Measurements from ENCODE around the gene ANKFN1. TPM values are rescaled to one million over a fixed set of nuclear protein-coding genes. Genes with fewer than 3 reads are reported as not detected.

Gene ANKFN1
- total and polyA plus RNA-seq, 8 donors = 0.13 to 1.8 (median 0.66) TPM

DNA sequence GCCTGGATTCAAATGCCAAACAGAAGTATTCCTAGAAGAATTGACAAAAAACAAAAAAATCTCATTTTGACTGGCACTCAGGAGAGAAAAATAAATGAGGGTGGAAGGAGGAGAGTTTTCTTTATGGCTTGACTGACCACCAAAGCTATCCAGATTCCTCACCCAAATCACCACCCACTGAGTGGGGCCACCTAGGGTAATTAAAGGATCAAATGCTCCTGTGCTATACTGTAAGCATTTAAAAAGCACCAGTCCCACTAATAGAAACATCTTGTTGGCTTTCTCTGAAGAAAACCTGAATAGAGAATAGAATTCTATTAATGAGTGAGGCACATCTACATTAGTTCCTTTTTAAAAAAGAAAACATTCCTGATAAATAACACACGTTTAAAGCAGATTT, 163.3 kb downstream of the ANKFN1 start:
- TF ChIP-seq, protein P1, sequence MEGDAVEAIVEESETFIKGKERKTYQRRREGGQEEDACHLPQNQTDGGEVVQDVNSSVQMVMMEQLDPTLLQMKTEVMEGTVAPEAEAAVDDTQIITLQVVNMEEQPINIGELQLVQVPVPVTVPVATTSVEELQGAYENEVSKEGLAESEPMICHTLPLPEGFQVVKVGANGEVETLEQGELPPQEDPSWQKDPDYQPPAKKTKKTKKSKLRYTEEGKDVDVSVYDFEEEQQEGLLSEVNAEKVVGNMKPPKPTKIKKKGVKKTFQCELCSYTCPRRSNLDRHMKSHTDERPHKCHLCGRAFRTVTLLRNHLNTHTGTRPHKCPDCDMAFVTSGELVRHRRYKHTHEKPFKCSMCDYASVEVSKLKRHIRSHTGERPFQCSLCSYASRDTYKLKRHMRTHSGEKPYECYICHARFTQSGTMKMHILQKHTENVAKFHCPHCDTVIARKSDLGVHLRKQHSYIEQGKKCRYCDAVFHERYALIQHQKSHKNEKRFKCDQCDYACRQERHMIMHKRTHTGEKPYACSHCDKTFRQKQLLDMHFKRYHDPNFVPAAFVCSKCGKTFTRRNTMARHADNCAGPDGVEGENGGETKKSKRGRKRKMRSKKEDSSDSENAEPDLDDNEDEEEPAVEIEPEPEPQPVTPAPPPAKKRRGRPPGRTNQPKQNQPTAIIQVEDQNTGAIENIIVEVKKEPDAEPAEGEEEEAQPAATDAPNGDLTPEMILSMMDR (IDR thresholded peaks at IDR 0.05) = no peak
- DNase-seq = no peak
- intact Hi-C loops (cut with DNase I) = no loop called here
- Histone ChIP-seq H3K9me3 (no peaks in the 10 kb centered on the region), H3K4me1 (peaks cover 0 to 12% of the 10 kb centered on the region in 2 donors), H3K27me3 (no peaks in the 10 kb centered on the region), H3K27ac (no peak overlapping the region), H3K4me3 (no peak overlapping the region), H3K36me3 (no peaks in the 10 kb centered on the region)
- no peak for ATAC-seq

DNA sequence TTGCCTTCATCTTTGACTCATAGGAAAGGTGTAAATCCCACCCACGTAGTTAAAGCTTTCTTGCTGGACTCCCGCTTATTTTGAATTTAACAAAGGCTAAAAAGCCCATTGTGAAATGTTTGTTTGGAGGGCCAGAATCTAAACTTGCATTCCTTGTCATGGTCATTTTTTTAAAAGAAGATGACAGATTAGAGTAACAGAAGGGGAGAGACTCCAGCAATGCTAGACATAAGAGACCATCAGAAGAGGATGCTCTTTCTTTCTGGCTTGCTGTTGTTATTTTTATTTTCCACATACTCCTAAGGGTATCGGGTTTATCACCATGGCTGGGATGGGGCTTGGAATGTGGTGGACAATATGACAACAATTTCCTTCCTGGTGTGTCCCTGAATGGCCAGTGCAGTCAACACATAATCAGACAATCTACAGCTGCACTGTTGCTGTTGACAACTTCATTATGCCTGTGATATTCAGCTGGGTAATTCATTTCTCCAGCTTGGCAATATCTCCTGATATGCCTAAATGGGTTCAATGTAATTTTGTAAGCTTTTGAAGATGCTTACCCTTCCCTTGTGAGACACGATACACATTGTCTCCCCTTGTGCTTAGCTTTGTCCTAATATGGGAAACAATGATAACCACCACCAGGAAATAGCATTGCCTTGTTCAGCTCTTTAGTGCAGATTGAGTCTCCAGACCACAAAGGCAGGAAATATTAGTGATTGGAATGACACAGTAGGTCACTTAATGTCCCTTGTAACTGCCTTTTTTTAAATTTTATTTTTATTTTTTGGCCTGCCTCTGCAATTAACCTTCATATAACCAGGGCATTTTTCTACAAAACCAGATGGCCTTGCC, 164.3 kb downstream of the ANKFN1 start:
- intact Hi-C loops (cut with DNase I) = no loop called here

DNA sequence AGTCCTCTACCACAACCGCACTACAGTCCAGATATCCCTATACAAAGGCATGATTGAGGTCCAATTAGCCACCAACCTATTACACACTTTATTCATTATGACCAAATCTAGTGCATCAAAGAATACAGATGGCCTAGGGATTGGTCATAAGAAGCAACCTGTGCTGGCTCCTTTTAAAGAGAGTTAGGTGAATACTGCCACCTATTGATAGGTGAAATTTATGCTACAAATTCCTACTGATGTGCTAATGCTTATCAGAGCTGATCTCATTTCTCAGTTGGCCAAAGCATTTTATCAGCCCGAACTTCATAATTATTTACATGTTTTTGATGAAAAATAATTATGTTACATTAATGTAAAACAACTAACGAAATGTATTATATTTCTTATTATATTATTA, 166.3 kb downstream of the ANKFN1 start:
- H3K27me3 ChIP-seq = no peaks in the 10 kb centered on the region
- no peaks in the 10 kb centered on the region for H3K4me1 ChIP-seq
- DNase-seq = peak in 1 of 4 donors; percentile 24
- no peak overlapping the region for H3K4me3 ChIP-seq
- H3K36me3 ChIP-seq = no peaks in the 10 kb centered on the region
- ATAC-seq = peak; percentile 93
- no peaks in the 10 kb centered on the region for H3K9me3 ChIP-seq
- H3K27ac ChIP-seq = no peak overlapping the region
- TF ChIP-seq, protein P1 (IDR thresholded peaks at IDR 0.05) = peak; percentile 32 to 48
- intact Hi-C loops (cut with DNase I) = no loop called here

More for the DNA sequence above, 164.3 kb downstream of the ANKFN1 start:
- DNase-seq (no peak), ATAC-seq (no peak)
- Histone ChIP-seq H3K4me3 (no peak overlapping the region), H3K9me3 (no peaks in the 10 kb centered on the region), H3K4me1 (peaks cover 0 to 8% of the 10 kb centered on the region in 2 donors), H3K27me3 (no peaks in the 10 kb centered on the region), H3K36me3 (no peaks in the 10 kb centered on the region), H3K27ac (no peak overlapping the region)
- TF ChIP-seq, protein P1 (IDR thresholded peaks at IDR 0.05) = no peak

DNA sequence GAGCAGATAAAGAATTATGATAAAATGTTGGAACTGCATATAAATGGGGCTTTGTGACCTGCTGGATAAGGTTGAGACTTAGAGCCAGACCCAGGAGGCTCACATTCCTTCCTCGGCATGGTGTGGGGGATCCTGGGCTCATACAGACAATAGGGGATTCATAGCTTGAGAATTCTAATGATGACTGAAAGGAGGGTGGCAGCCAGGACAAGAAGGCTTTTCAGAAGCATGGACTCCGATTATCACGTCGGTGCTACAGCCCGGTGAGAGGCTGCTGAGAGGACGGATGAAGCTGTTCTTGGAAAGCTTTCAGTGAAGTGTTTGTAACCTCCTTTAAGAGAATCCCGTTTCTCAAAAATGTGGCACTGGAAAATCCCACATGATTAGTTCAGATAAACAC, 167.2 kb downstream of the ANKFN1 start:
- Histone ChIP-seq H3K27ac (no peak overlapping the region), H3K4me1 (no peaks in the 10 kb centered on the region), H3K9me3 (no peaks in the 10 kb centered on the region), H3K4me3 (no peak overlapping the region), H3K27me3 (no peaks in the 10 kb centered on the region), H3K36me3 (no peaks in the 10 kb centered on the region)
- TF ChIP-seq, protein P1 (IDR thresholded peaks at IDR 0.05) = no peak
- DNase-seq (no peak), ATAC-seq (no peak)
- intact Hi-C loops (cut with DNase I) = no loop called here

DNA sequence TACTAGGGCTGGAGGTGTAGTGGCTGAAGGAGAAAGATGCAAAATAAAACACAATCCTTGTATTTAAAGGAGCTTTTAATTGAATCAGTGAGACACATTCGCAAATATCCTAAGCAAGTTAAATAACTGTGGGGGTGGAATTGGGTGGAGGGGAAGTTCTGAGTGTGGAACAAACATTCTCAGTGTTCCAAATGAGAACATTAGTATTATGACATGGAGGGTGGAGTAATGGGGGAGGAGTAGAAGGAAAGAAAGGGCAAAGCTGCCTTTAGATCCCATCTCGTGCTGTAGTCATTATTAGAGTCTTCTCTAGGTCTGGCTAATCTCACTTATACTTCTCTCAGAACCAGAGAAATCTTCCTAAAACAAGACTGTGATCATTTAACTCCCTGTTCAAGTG, 169.7 kb downstream of the ANKFN1 start:
- Histone ChIP-seq H3K36me3 (no peaks in the 10 kb centered on the region), H3K4me3 (no peak overlapping the region), H3K9me3 (no peaks in the 10 kb centered on the region), H3K27ac (no peak overlapping the region), H3K27me3 (no peaks in the 10 kb centered on the region), H3K4me1 (no peaks in the 10 kb centered on the region)
- TF ChIP-seq, protein P1 (IDR thresholded peaks at IDR 0.05) = no peak
- peak; percentile 41 for ATAC-seq
- no peak for DNase-seq
- intact Hi-C loops (cut with DNase I) = no loop called here
